Renal cortical epithelial cell (primary cell): ENCODE results near the gene PI4K2A. TPM values are rescaled to one million over a fixed set of nuclear protein-coding genes. Genes with fewer than 3 reads are reported as not detected.

Source experiments
- DNase-seq: peaks from one replicate; pipeline ENCODE4 v3.0.0-alpha.2; 2011; ENCODE audit warnings: low read depth
- total RNA-seq: library from RNA; depleted of rRNA; stranded (reverse); fragments of >200 nt; gene quantifications from 2 replicates; pipeline ENCODE4 v1.2.3, GENCODE V29; 2014

The PI4K2A gene
- total RNA-seq = 26.9 and 34.0 TPM in 2 replicates

- peak; percentile 97 for DNase-seq
These were observed at the start of gene PI4K2A for GRCh38 chr10:97640174-97640867. TSS of gene PI4K2A (plus strand) at chr10:97640671. CDS start at chr10:97640743, 72 bp downstream.

GRCh38 chr10:97590748-97591495, 49.5 kb upstream of the PI4K2A start:
- DNase-seq = no peak

- DNase-seq = no peak
These were observed 47.0 kb upstream of the PI4K2A start for GRCh38 chr10:97593421-97593820.

GRCh38 chr10:97596101-97597082, 44.1 kb upstream of the PI4K2A start:
- peak; percentile 93 for DNase-seq

- peak; percentile 65 for DNase-seq
These were observed 42.7 kb upstream of the PI4K2A start for GRCh38 chr10:97597778-97598177.

GRCh38 chr10:97598407-97599271, 41.8 kb upstream of the PI4K2A start:
- peak; percentile 38 for DNase-seq

GRCh38 chr10:97599272-97599619, 41.2 kb upstream of the PI4K2A start:
- DNase-seq = no peak

GRCh38 chr10:97600616-97601015, 39.9 kb upstream of the PI4K2A start:
- no peak for DNase-seq

- DNase-seq = no peak
These were observed 38.9 kb upstream of the PI4K2A start for GRCh38 chr10:97601268-97602215.

GRCh38 chr10:97607095-97607636, 33.3 kb upstream of the PI4K2A start:
- no peak for DNase-seq

GRCh38 chr10:97608991-97609561, 31.4 kb upstream of the PI4K2A start:
- no peak for DNase-seq

GRCh38 chr10:97611473-97611872, 29.0 kb upstream of the PI4K2A start:
- DNase-seq = no peak

GRCh38 chr10:97612386-97612785, 28.1 kb upstream of the PI4K2A start:
- DNase-seq = peak; percentile 66

- no peak for DNase-seq
These were observed 22.2 kb upstream of the PI4K2A start for GRCh38 chr10:97618285-97618684.

- DNase-seq = no peak
These were observed 21.7 kb upstream of the PI4K2A start for GRCh38 chr10:97618733-97619132.

- no peak for DNase-seq
These were observed 17.2 kb upstream of the PI4K2A start for GRCh38 chr10:97623277-97623676.

- DNase-seq = no peak
These were observed 12.7 kb upstream of the PI4K2A start for GRCh38 chr10:97627731-97628130.

- no peak for DNase-seq
These were observed 12.2 kb upstream of the PI4K2A start for GRCh38 chr10:97628228-97628627.

GRCh38 chr10:97629289-97629688, 11.2 kb upstream of the PI4K2A start:
- DNase-seq = peak; percentile 78
